ENCODE data around the gene TTLL9. TPM values are rescaled to one million over a fixed set of nuclear protein-coding genes. Genes with fewer than 3 reads are reported as not detected.

The TTLL9 gene
- total RNA-seq, 4 donors from 2014 or later: 0.16 TPM; not detected in 3

DNA sequence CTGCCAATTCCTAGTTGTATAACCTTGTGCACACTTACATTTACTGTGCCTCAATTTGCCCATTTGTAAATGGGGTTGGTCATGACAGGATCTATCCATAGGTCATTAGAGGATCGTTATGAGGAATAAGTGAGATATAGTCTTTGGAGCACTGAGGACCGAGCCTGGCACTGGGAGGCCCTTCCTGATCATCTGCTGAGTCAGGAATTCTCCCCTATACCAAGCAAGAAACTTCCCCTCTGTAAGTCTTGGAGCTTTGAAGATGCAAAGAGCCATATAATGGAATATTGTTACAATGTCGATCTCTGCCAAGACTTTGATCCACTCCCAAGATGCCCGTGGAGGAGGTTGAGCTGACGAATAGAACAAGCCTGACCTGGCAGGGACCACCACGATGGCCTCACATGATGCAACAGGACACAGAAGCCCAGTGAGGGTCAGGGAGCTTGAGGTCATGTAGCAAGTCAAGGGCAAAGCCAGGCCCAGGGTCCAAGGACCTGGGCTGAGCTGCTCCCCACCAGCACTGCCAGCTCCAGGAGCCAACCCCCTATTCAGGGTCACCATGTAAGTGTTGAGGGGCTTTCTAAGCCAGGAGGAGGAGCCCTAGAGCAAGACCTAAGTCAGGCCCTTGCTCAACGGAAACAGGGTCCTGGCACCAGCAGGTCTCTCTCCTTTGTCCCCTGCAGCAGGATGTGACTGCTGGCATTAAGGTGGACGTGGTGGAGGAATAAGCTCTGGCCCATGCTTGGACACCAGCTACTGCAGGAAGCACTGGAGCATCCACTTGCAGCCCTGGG, 64.7 kb downstream of the TTLL9 start:
- 69 to 72% methylated on average over 8 of the region's 8 CpGs for WGBS, 2 donors
- intact Hi-C loops (cut with DNase I; ENCODE audit: low total_unique reads): no loop called here
- TF ChIP-seq, protein P1, sequence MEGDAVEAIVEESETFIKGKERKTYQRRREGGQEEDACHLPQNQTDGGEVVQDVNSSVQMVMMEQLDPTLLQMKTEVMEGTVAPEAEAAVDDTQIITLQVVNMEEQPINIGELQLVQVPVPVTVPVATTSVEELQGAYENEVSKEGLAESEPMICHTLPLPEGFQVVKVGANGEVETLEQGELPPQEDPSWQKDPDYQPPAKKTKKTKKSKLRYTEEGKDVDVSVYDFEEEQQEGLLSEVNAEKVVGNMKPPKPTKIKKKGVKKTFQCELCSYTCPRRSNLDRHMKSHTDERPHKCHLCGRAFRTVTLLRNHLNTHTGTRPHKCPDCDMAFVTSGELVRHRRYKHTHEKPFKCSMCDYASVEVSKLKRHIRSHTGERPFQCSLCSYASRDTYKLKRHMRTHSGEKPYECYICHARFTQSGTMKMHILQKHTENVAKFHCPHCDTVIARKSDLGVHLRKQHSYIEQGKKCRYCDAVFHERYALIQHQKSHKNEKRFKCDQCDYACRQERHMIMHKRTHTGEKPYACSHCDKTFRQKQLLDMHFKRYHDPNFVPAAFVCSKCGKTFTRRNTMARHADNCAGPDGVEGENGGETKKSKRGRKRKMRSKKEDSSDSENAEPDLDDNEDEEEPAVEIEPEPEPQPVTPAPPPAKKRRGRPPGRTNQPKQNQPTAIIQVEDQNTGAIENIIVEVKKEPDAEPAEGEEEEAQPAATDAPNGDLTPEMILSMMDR (IDR thresholded peaks at IDR 0.05): no peak
- no peak for TF ChIP-seq POLR2A (IDR thresholded peaks at IDR 0.05)
- DNase-seq (ENCODE audit: low spot score in 2 of 2): no peak
- no peak overlapping the region for H3K4me3 ChIP-seq (ENCODE audit: low read depth, poor library complexity, severe bottlenecking)

DNA sequence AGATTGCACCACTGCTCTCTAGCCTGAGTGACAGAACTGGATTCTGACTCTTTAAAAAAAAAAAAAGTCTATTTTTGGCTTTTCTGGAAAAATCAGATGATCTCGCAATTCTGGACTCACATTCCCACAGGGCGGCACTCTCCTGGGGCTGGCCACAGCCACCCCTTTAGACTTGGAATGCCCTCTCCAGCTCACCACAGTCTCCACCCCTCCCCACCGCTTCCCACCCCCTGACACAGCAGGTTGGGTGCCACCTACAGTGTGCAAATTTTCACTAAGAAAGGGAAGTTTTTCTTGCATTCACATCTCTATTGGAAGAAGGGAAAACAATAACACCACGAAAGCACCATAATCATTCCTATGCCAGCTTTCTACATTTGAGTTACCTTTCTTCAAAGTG, 66.0 kb downstream of the TTLL9 start:
- whole genome bisulfite sequencing, 2 donors: 70 to 74% methylated on average over 4 of the region's 4 CpGs
- no peak overlapping the region for H3K4me3 ChIP-seq (ENCODE audit: low read depth, poor library complexity, severe bottlenecking)
- DNase-seq (ENCODE audit: low spot score in 2 of 2): no peak
- intact Hi-C loops (cut with DNase I; ENCODE audit: low total_unique reads): no loop called here
- TF ChIP-seq, protein P1 (IDR thresholded peaks at IDR 0.05): no peak
- no peak for TF ChIP-seq POLR2A (IDR thresholded peaks at IDR 0.05)

DNA sequence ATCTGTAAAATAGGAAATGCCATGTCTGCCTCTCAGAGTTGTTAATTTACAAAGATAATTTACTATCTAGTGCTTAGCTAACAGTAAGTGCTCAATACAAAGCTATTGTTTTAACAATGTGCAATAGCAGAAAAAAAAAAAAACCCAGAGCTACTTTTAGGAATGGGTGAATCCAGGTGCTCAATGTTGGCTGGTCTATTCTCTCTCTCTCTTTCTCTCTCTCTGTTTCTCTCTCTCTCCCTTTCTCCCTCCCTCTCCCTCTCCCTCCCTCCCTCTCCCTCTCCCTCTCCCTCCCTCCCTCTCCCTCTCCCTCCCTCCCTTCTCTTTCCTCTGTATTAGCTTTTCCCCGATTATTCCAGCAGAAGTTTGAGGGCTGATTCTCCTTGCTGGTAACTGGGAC, 67.4 kb downstream of the TTLL9 start:
- WGBS, 2 donors: 60 to 61% methylated on average over 1 of the region's 1 CpG
- no peak overlapping the region for H3K4me3 ChIP-seq (ENCODE audit: low read depth, poor library complexity, severe bottlenecking)
- intact Hi-C loops (cut with DNase I; ENCODE audit: low total_unique reads): no loop called here

DNA sequence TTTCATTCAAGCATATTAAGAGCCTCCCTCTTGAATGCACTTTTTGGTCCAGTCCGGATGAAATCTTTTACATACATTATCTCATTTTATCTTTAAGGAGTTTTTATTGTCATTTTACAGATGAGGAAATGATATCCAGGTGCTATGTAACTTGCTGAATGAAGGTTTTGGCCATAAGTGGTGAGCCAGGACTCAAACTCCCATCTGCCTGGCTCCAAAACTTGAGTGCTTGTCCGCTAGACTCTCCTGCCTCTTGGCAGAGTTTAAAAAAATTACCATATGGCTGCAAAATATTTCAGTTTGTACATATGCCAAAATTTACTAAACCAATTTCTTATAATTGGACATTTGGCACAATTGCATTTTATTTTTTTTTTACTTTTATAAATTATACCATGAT, 69.2 kb downstream of the TTLL9 start:
- H3K4me3 ChIP-seq (ENCODE audit: low read depth, poor library complexity, severe bottlenecking): no peak overlapping the region
- 85 to 86% methylated on average over 2 of the region's 2 CpGs for WGBS, 2 donors
- no peak for DNase-seq (ENCODE audit: low spot score in 2 of 2)
- TF ChIP-seq, protein P1 (IDR thresholded peaks at IDR 0.05): no peak
- no peak for TF ChIP-seq POLR2A (IDR thresholded peaks at IDR 0.05)
- intact Hi-C loops (cut with DNase I; ENCODE audit: low total_unique reads): no loop called here

More for the DNA sequence above, 67.4 kb downstream of the TTLL9 start:
- no peak for DNase-seq (ENCODE audit: low spot score in 2 of 2)
- TF ChIP-seq, protein P1 (IDR thresholded peaks at IDR 0.05): no peak
- no peak for TF ChIP-seq POLR2A (IDR thresholded peaks at IDR 0.05)

DNA sequence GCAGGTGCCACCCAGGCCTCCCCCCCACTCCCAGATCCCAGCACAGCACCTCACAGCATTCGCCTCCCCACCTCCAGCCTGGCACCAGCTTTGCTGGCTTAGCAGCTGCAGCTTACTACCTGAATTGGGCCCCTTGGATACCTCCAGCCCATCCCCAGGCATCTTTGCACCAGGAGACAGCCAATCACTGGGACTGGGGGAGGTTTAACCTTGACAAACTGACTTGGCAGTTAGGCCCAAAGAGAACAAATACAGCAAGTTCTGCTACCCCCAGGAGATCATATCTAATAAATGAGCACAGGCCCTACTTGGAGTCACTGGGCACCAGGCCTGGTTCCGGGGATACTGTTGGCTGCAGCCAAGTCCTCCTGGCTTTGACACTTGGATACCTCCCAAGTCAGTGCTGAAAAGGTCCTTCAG, 72.6 kb downstream of the TTLL9 start:
- intact Hi-C loops (cut with DNase I; ENCODE audit: low total_unique reads): no loop called here
- WGBS, 2 donors: 39 to 49% methylated on average over 2 of the region's 2 CpGs
- no peak overlapping the region for H3K4me3 ChIP-seq (ENCODE audit: low read depth, poor library complexity, severe bottlenecking)
- no peak for DNase-seq (ENCODE audit: low spot score in 2 of 2)
- TF ChIP-seq, protein P1 (IDR thresholded peaks at IDR 0.05): no peak
- no peak for TF ChIP-seq POLR2A (IDR thresholded peaks at IDR 0.05)

Data from lower leg skin (tissue), 4 donors.